ENCODE measurements around the gene LNPK. TPM values are rescaled to one million over a fixed set of nuclear protein-coding genes. Genes with fewer than 3 reads are reported as not detected.
"Not testable (repeated sequence)": the region's sequence is repeated elsewhere in the genome, so short reads cannot be mapped to it uniquely, and the experiment has no call there.

Gene LNPK
- total and polyA plus RNA-seq, 3 experiments from 2014 or later = 17.5 to 36.0 (median 31.7) TPM

DNA sequence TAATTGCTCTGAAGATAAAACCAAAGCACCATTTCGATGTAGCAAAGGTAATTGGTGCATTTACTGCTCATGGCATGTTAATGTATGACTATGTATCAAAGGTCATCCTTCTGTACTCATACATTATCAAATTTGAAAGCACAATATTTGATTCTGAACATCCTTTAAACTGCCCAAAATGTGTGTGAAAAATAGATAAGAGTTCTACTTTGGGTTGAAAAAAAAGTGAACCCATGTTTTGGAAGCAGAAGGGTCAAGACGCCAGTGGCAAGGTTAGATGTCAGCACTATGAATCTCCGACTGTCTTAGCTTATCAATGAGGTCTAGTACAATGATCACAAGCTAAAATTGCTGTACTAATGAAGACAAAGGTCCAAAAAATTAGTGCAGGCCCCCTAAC is 83.1 kb downstream of the LNPK start:
- peaks cover 0 to 4% (median 0%) of the 10 kb centered on the region in 3 donors for H3K36me3 Mint-ChIP-seq
- no peaks in the 10 kb centered on the region for H3K4me1 Mint-ChIP-seq
- no peaks in the 10 kb centered on the region for H3K9me3 ChIP-seq (ENCODE audit: low read length)
- H3K27me3 Mint-ChIP-seq = peaks cover 0 to 9% of the 10 kb centered on the region in 2 donors
- ChIA-PET CTCF (no interaction called here), POLR2A (no interaction called here)
- DNase-seq = no peak
- H3K9me3 Mint-ChIP-seq = no peaks in the 10 kb centered on the region
- no peak overlapping the region for H3K27ac ChIP-seq (ENCODE audit: low read depth, low read length)
- H3K4me3 ChIP-seq (ENCODE audit: low read length) = no peak overlapping the region
- H3K27ac Mint-ChIP-seq = no peak overlapping the region
- H3K27me3 ChIP-seq (ENCODE audit: insufficient read depth, low read length, poor library complexity, severe bottlenecking) = no peaks in the 10 kb centered on the region
- H3K4me1 ChIP-seq (ENCODE audit: insufficient read depth, low read length) = no peaks in the 10 kb centered on the region
- H3K4me3 Mint-ChIP-seq = no peak overlapping the region
- no peaks in the 10 kb centered on the region for H3K36me3 ChIP-seq (ENCODE audit: insufficient read depth, low read length)

GRCh38 chr2:175914846-175915245 is 87.2 kb downstream of the LNPK start:
- H3K27me3 Mint-ChIP-seq = peaks cover 3 to 31% of the 10 kb centered on the region in 2 donors
- H3K4me3 Mint-ChIP-seq = no peak overlapping the region
- peaks cover 0 to 3% (median 0%) of the 10 kb centered on the region in 5 donors for H3K9me3 Mint-ChIP-seq
- Histone ChIP-seq H3K27me3 (ENCODE audit: insufficient read depth, low read length, poor library complexity, severe bottlenecking) (no peaks in the 10 kb centered on the region), H3K4me1 (ENCODE audit: insufficient read depth, low read length) (no peaks in the 10 kb centered on the region), H3K4me3 (ENCODE audit: low read length) (no peak overlapping the region), H3K36me3 (ENCODE audit: insufficient read depth, low read length) (no peaks in the 10 kb centered on the region), H3K9me3 (ENCODE audit: low read length) (no peaks in the 10 kb centered on the region), H3K27ac (ENCODE audit: low read depth, low read length) (no peak overlapping the region)
- H3K27ac Mint-ChIP-seq = no peak overlapping the region
- no peaks in the 10 kb centered on the region for H3K36me3 Mint-ChIP-seq
- POLR2A ChIA-PET = no interaction called here
- no peak for DNase-seq
- no peaks in the 10 kb centered on the region for H3K4me1 Mint-ChIP-seq
- CTCF ChIA-PET = no interaction called here

DNA sequence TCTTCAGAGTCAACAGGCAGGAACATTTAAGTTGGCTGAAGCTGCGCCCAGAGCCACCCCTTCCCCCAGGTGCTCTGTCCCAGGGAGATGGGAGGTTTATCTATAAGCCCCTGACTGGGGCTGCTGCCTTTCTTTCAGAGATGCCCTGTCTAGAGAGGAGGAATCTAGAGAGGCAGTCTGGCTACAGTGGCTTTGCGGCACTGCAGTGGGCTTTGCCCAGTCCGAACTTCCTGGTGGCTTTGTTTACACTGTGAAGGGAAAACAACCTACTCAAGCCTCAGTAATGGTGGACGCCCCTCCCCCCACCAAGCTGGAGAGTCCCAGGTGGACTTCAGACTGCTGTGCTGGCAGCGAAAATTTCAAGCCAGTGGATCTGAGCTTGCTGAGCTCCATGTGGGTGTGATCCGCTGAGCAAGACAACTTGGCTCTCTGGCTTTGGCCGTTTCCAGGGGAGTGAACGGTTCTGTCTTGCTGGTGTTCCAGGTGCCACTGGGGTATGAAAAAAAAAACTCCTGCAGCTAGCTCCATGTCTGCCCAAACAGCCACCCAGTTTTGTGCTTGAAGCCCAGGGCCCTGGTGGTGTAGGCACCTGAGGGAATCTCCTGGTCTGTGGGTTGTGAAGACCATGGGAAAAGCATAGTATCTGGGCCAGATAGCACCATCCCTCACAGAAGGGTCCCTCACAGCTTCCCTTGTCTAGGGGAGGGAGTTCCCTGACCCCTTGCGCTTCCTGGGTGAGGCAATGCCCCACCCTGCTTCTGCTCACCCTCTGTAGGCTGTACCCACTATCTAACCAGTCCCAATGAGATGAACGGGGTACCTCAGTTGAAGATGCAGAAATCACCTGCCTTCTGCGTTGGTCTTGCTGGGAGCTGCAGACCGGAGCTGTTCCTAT is 88.0 kb downstream of the LNPK start:
- H3K4me1 Mint-ChIP-seq; H3K9me3 ChIP-seq (ENCODE audit: low read length); DNase-seq; H3K36me3 ChIP-seq (ENCODE audit: insufficient read depth, low read length); H3K27me3 ChIP-seq (ENCODE audit: insufficient read depth, low read length, poor library complexity, severe bottlenecking); CTCF ChIA-PET; H3K4me1 ChIP-seq (ENCODE audit: insufficient read depth, low read length); H3K4me3 Mint-ChIP-seq; H3K36me3 Mint-ChIP-seq; H3K27ac ChIP-seq (ENCODE audit: low read depth, low read length); H3K27ac Mint-ChIP-seq; H3K4me3 ChIP-seq (ENCODE audit: low read length); H3K9me3 Mint-ChIP-seq; POLR2A ChIA-PET: not testable (repeated sequence)
- H3K27me3 Mint-ChIP-seq = peaks cover 3 to 33% of the 10 kb centered on the region in 2 donors

- POLR2A ChIA-PET; DNase-seq; H3K27ac ChIP-seq (ENCODE audit: low read depth, low read length); H3K4me1 Mint-ChIP-seq; H3K27ac Mint-ChIP-seq; H3K4me1 ChIP-seq (ENCODE audit: insufficient read depth, low read length); H3K27me3 ChIP-seq (ENCODE audit: insufficient read depth, low read length, poor library complexity, severe bottlenecking); H3K4me3 ChIP-seq (ENCODE audit: low read length); H3K36me3 ChIP-seq (ENCODE audit: insufficient read depth, low read length); H3K9me3 ChIP-seq (ENCODE audit: low read length); CTCF ChIA-PET; H3K9me3 Mint-ChIP-seq; H3K4me3 Mint-ChIP-seq; H3K36me3 Mint-ChIP-seq: not testable (repeated sequence)
- H3K27me3 Mint-ChIP-seq = peaks cover 3 to 36% of the 10 kb centered on the region in 2 donors
Measured at GRCh38 chr2:175913267-175913666, 88.8 kb downstream of the LNPK start.

GRCh38 chr2:175904035-175904434 is 98.0 kb downstream of the LNPK start:
- Mint-ChIP-seq H3K4me3 (no peak overlapping the region), H3K36me3 (no peaks in the 10 kb centered on the region), H3K27me3 (peaks cover 0 to 38% of the 10 kb centered on the region in 2 donors), H3K27ac (no peak overlapping the region), H3K4me1 (no peaks in the 10 kb centered on the region), H3K9me3 (no peaks in the 10 kb centered on the region)
- no peaks in the 10 kb centered on the region for H3K9me3 ChIP-seq (ENCODE audit: low read length)
- H3K4me1 ChIP-seq (ENCODE audit: insufficient read depth, low read length) = no peaks in the 10 kb centered on the region
- no peak for DNase-seq
- no peak overlapping the region for H3K27ac ChIP-seq (ENCODE audit: low read depth, low read length)
- no peak overlapping the region for H3K4me3 ChIP-seq (ENCODE audit: low read length)
- ChIA-PET POLR2A (no interaction called here), CTCF (no interaction called here)
- H3K36me3 ChIP-seq (ENCODE audit: insufficient read depth, low read length) = no peaks in the 10 kb centered on the region
- H3K27me3 ChIP-seq (ENCODE audit: insufficient read depth, low read length, poor library complexity, severe bottlenecking) = peaks cover 6% of the 10 kb centered on the region

- Histone ChIP-seq H3K4me1 (ENCODE audit: insufficient read depth, low read length) (no peaks in the 10 kb centered on the region), H3K27me3 (ENCODE audit: insufficient read depth, low read length, poor library complexity, severe bottlenecking) (peaks cover 6% of the 10 kb centered on the region), H3K36me3 (ENCODE audit: insufficient read depth, low read length) (no peaks in the 10 kb centered on the region), H3K4me3 (ENCODE audit: low read length) (no peak overlapping the region), H3K9me3 (ENCODE audit: low read length) (no peaks in the 10 kb centered on the region), H3K27ac (ENCODE audit: low read depth, low read length) (no peak overlapping the region)
- Mint-ChIP-seq H3K36me3 (no peaks in the 10 kb centered on the region), H3K9me3 (no peaks in the 10 kb centered on the region), H3K4me3 (no peak overlapping the region), H3K4me1 (no peaks in the 10 kb centered on the region), H3K27me3 (peaks cover 0 to 37% of the 10 kb centered on the region in 2 donors), H3K27ac (no peak overlapping the region)
- POLR2A ChIA-PET = no interaction called here
- no peak for DNase-seq
- CTCF ChIA-PET = no interaction called here
Measured at GRCh38 chr2:175903384-175903936, 98.6 kb downstream of the LNPK start.

GRCh38 chr2:175895957-175896356 is 106.1 kb downstream of the LNPK start:
- H3K4me1 ChIP-seq (ENCODE audit: insufficient read depth, low read length); H3K9me3 ChIP-seq (ENCODE audit: low read length); H3K9me3 Mint-ChIP-seq; H3K36me3 Mint-ChIP-seq; H3K4me3 Mint-ChIP-seq; H3K27me3 ChIP-seq (ENCODE audit: insufficient read depth, low read length, poor library complexity, severe bottlenecking); H3K27ac ChIP-seq (ENCODE audit: low read depth, low read length); CTCF ChIA-PET; POLR2A ChIA-PET; H3K27ac Mint-ChIP-seq; H3K4me1 Mint-ChIP-seq; H3K36me3 ChIP-seq (ENCODE audit: insufficient read depth, low read length); H3K4me3 ChIP-seq (ENCODE audit: low read length); DNase-seq: not testable (repeated sequence)
- H3K27me3 Mint-ChIP-seq = peaks cover 3 to 26% of the 10 kb centered on the region in 2 donors

GRCh38 chr2:175892046-175892445 is 110.0 kb downstream of the LNPK start:
- POLR2A ChIA-PET = no interaction called here

More at GRCh38 chr2:175892046-175892445, 110.0 kb downstream of the LNPK start:
- H3K27me3 Mint-ChIP-seq = peaks cover 5 to 45% of the 10 kb centered on the region in 2 donors
- no peaks in the 10 kb centered on the region for H3K4me1 ChIP-seq (ENCODE audit: insufficient read depth, low read length)
- peaks cover 0 to 6% (median 2%) of the 10 kb centered on the region in 5 donors for H3K9me3 Mint-ChIP-seq
- CTCF ChIA-PET = no interaction called here
- no peaks in the 10 kb centered on the region for H3K9me3 ChIP-seq (ENCODE audit: low read length)
- no peak overlapping the region for H3K27ac Mint-ChIP-seq
- no peaks in the 10 kb centered on the region for H3K36me3 Mint-ChIP-seq
- H3K4me3 ChIP-seq (ENCODE audit: low read length) = no peak overlapping the region
- DNase-seq = no peak
- no peaks in the 10 kb centered on the region for H3K36me3 ChIP-seq (ENCODE audit: insufficient read depth, low read length)
- no peaks in the 10 kb centered on the region for H3K4me1 Mint-ChIP-seq
- H3K27ac ChIP-seq (ENCODE audit: low read depth, low read length) = no peak overlapping the region
- H3K27me3 ChIP-seq (ENCODE audit: insufficient read depth, low read length, poor library complexity, severe bottlenecking) = no peaks in the 10 kb centered on the region
- H3K4me3 Mint-ChIP-seq = no peak overlapping the region
